Stimulated activated CD8-positive, alpha-beta memory T cell treated with anti-CD3 and anti-CD28 coated beads, Interleukin-4, amount 100 ng/mL, for 48 hours (primary cell): ENCODE results near the gene THTPA.

Experiments used
- DNase-seq: peaks from one replicate; pipeline ENCODE4 v3.0.0-alpha.2; 2020

Gene THTPA

DNA sequence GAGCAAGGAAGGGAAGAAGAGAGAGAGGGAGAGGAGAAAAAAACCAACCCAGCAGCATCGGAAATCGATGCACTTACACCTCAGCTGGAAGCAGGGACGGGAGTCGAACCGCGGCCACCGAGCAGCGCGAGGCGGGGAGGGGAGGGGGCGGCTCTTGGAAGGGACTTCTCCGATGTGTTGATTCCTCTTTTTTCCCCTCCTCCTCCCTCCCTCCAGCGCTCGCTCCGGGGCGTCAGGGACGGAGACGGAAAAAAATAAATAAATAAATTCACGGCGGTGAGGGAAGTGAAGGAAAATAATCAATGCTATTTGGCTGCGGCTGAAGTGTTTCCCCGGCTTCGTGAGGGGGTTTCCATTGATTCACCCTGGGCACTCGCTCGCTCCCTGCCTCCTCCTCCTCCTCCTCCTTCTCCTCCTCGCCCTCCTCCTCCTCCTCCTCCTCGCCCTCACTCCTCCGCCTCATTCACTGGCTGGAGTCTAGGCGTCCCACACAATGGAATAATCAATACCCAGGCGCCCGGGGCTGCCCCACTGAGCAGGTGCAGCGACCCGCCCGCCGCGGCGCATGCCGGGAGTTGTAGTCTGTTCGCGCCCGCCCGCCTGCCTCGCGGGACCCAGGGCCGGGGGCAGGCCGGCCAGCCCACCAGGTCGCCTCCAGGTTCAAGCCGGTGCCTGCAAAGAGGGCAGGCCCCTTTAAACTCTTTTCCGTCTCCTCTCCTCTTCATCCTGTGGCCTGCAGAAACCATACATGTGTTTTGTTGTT is 4.6 kb upstream of the THTPA start, which contains the start of gene ZFHX2:
Gene ZFHX2 (minus strand): TSS at position 500 of the 763 bp plus-strand sequence. CDS start 16,440 bp downstream, outside the sequence.
- peak; percentile 88 for DNase-seq

DNA sequence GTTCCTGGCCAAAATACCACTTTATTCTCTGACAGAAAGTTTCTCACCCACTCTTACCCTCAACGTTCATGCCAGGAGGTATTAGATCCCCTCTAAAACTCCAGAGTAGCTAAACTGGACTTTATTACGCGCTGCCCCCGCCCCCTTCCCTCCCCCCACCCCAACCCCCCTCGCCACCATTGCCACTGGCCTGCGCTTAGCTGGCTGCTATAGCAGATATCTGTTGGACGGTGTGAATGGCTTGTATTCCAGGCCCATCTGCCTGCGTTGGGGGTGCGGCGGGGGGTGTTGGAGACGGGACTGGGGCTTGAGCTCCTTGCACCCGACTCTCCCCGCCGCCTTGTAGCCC is 564 bp upstream of the THTPA start:
- no peak for DNase-seq

DNA sequence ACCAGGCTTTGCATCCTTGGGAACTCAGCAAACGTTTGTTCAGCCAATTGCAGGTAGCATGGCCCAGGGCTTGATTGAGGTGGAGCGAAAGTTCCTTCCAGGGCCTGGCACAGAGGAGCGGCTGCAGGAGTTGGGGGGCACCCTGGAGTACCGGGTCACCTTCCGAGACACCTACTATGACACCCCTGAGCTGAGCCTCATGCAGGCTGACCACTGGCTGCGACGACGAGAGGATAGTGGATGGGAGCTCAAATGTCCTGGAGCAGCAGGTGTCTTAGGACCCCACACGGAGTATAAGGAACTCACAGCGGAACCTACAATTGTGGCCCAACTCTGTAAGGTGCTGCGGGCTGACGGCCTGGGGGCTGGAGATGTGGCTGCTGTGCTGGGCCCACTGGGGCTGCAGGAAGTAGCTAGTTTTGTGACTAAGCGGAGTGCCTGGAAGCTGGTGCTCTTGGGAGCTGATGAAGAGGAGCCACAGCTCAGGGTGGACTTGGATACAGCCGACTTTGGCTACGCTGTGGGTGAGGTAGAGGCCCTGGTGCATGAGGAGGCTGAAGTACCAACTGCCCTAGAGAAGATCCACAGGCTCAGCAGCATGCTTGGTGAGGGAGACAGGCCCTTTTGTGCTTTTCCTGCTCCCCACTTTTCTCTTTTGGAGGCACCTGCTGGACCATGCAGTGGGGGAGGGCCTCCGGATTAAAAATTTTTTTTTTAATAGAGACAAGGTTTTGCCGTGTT is 799 bp downstream of the THTPA start:
- DNase-seq: no peak

DNA sequence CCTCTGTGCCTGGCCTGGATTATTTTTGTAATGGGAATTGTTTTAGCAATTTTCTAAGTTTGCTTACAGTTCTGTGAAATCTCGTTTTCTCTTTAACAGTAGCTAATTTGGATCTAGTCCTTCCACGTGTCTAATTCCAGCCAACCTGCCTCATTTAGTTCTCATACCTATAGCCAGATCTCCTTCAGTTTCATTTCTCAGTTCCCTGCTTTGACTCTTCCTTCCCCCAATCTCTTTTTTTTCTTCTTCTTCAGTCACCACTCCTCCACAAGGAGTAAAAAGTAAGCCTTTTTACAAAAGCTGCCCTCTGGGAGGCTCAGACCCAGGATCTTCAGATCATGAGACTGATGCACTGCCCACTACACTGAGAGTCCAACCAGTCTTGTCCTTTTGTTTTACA is 1.4 kb downstream of the THTPA start:
- DNase-seq: no peak

DNA sequence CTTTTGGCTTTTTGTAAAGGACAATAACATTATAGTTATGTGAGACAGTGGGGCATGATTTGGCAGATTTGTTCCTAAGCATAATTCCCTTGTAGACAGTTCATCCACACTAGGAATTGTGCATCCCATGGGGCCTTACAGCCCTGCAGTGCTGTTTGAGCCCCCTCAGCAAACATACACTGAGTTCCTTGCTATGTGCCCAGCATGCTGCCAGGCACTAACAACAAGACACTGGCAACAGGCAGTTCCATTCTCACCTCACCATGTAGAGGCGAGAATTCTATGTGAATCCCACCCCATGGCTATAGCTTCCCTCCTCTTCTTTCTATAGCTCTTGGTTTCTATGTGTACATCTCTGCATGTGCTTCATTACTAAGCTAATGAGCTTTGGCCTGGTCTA is 1.9 kb downstream of the THTPA start:
- DNase-seq: no peak

DNA sequence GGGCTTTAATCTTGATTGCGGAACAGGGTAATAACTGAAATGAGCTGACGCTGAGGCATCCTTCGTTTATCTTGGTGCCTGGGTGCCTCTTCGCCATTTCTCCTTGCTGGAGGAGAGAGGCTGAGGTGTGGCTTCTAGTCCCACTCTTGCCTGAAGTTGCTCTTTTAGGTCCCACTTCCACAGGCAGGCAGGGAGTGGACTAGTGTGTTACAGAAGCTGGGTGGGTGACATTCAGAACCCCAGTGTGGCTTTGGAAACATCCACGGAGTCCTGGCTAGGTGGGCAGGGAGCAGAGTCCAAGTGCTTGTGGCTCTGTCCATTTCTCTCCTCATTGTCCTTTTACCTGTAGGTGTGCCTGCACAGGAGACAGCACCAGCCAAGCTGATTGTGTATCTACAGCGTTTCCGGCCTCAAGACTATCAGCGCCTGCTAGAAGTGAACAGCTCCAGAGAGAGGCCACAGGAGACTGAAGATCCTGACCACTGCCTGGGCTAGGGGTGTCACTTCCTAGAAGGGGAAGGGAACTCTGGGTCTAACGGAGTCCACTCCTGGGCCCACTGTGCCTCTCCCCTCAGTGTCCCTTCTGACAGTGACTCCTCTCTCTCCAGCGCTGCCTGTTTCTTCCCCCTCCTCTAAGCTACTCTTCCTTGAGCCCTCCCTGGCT is 2.4 kb downstream of the THTPA start:
- no peak for DNase-seq

DNA sequence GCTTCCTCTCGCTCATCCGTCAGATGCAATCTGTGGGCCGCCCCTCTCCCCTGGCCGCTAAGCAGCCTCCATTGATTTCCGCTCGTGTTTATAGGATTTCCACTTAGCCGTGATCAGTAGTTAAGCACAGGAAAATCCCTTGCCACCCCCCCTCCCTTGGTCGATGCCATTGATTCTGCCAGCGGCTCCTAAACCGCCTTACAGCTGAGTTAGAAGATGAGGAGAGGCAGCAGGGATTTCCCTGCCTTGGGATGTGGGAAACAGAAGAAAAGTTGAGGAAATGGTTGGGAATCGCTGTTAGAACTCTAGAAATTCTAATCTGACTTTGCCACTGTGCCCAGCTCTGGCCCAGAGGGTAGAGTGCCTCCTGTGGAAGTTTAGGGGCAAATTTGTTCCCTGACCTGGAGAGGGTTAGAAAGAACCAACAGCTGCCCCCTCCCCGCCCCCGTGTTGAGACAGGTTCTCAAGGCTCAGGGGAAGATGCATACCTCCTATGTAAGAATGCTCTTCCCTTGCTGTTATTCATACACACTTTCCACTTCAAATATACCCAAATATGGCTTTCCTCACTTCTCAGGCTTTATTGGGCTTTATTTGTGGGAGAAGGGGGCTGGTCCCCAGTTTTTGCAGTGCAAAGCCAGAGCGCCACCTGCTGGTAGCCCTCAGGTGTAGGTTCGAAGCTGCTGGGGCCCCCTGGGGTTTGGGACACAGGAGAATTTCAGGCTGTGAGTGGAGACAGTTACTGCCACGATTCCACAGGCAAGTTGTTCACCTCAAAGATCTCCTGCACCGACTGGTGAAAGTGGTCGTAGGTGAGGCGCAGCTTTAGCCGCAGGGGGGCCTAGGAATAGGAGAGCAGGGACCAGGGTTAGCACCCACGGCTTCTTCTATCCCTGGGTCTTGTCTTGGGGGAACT is 3.2 kb downstream of the THTPA start:
- DNase-seq: peak; percentile 84

DNA sequence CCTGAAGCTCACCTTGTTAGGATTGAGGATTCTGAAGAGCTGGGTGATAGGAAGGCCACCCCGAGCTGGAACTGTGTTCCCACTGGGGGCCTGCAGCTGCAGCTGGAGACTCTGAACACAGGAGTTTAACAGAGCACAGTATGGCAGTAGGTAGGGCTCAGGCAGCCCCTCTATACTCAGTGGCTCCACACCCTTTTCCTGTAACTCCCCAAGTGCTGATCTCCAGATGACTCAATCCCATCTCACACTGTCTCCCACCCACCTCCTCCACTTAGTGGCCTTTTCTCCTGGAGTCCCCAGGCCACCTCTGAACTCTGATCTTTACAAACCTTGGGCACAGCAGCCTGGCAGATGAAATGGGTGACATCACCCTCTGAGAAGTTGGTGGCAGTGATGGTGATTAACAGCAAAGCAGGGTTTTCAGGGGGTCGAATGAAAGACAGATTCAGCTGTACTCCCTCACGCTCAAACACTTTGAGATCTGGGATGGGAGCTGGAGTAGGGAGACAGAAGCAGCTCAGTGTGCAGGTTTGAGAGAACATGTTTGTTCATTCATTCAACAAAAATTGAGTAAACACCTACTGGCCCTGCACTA is 4.0 kb downstream of the THTPA start:
- DNase-seq: no peak

DNA sequence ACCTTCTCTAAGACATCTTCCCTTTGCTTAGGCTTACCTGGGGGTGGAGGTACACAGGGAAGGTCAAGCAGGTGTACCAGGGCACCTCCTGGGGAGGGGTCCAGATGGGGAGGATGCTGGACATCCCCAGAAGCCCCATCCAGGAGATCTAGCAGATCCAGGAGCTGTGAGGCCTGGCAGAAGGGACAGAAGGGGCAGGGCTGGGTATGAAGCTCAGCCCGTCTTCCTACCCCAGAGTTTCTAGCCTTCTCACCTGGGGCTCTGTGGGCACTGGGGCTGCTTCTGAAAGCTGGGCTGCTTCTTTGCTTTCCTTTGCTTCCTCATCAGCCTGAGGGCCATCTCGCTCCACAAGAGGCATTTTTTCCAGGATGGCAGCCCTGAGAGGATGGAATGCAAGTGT is 5.2 kb downstream of the THTPA start:
- no peak for DNase-seq

DNA sequence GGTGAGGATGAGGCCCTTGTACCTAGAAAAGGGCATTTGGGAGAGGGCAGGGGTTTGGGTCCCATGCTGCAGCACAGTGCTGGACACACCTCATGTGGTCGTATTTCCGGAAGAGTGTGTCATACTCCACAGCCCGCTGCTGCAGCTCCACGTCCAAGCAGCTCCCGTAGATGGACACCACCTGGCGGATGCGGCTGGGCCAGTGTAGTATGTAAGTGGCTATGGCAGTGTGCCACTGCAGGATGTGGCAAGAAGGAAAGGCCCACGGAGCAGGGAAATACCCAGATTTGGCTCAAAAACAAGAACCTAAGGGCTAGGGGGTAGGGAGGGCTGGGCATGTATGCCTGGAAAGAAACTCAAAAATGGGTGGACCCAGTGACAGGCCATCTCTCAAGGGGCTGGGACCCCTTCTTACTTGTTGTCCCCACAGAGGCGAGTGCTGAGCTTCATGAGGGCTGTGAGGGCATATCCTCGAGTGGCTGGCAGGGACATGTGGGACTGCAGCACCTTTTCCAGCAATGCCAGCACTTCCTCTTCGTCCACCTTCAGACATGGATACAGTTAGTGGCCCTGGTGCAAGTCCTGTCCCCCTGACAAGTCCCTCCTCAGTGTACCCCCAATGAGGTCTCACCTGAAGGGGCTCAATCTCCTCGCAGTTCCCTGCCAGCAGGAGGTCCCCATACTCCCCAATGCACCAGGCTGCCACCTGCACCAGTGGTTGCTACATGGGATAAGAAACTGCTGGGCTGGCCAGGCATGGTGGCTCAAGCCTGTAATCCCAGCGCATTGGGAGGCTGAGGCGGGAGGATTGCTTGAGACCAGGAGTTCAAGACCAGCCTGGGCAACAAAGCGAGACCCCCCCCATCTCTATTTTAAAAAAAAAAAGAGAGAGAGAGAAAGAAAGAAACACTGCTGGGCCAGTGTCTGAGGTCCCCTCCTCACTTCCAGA is 6.1 kb downstream of the THTPA start:
- DNase-seq: no peak

DNA sequence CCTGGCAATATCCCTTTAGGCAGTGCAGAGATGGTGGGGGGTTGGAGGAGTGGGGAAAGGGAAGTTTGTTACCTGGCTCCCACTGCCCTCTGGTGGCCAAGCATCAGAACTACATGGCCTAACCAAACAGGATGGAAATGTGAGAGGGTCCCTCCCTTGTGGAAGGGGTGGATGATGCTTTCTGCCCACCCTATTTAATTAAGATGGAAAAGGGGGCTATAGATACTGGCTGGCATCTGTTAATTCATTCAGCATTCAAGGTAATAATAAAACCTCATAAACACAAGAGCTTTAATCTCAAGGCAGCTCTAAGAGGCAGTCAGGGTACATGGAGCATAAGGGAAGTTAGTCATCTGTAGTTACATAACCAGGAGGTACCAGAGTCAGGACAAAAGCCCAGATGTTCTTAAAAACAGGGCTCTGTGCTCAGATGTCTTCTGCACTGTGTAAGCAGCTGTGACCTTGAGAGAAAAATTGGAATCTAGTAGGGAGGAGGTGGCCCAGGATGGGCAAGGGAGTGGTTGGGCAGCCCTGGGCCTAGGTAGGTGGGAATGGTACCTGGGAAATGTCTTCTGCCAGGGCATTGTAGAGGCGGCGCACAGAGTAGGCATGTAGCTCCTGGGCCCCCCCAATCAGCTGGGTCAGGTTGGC is 6.9 kb downstream of the THTPA start:
- DNase-seq: peak; percentile 73

DNA sequence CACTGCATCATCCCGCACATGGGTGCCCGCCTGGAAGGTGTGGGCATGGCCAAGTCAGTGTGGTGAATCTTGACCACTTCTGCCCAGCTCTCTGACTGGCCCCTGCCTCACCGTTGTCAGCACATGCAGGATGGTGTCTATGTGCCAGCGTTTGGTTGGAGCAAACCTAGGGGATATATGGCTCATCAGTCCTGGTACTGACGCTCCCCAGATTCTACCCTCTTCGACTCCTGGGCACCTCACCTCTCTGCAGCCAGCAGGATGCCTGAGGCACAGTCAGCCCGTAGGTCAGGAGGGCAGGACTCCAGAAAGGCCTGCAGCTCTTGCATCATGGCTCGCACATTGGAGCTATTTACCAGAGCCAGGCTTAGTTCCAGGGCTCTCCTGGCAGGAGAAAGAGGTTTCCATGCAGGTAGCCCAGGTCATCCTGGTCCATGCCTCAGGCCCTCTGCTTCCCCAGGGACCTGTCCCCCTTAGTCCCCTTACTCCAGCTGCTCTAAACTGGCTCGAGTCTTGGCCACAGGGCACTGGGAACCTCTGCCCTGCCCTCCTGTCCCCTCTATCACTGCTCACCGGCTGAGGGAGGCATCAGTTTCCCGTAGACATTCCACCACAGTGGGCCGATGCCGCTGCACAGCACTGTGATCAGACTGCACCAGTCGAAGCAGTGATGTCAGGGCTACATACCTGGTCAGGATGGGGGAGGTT is 7.6 kb downstream of the THTPA start:
- no peak for DNase-seq

DNA sequence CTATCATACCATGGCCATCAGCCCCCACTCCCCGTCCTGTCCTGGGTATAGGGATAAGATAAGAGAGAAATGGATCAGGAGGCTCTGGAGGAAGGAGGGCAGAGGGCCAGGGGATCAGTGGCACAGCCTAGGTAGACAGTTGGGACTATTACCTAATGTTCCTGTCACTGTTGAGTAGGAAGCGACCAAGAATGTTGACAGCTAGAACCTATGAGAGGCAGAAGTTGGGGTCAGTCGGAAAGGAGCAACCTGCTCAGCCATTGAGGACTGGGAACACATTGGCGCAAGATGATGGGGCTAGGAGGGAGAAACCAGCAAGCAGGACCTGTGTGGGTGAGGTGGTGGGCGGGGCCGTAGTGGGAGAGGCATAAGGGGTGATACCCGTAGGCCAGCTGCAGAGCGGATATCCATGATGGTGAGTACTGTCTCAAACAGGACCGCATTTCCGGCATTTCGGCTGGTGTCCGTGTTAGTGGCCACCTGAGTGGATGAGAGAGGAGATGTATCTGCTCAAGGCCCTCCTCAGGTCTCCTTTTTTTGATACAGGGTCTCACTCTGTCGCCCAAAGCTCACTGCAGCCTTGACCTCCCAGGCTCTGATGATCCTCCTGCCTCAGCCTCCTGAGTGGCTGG is 8.2 kb downstream of the THTPA start:
- no peak for DNase-seq

DNA sequence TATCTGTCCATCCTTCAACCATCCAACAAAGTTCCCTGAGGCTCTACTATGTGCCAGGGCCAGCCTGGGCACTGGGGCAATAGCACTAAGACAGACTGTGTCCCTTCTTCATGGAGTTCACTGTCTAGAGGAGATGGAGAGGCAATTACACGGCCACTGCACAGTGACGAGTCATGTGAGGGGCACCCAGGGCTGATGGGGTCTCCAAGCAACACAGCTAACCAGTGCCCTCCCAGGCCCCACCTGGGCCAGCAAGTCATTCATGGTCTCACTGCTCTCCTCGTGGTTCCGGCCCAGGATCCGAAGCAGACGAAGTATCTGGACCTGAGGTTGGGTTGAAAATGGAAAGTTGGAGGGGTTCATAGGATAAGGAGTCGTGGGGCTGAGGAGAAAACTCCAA is 8.8 kb downstream of the THTPA start:
- DNase-seq: no peak

DNA sequence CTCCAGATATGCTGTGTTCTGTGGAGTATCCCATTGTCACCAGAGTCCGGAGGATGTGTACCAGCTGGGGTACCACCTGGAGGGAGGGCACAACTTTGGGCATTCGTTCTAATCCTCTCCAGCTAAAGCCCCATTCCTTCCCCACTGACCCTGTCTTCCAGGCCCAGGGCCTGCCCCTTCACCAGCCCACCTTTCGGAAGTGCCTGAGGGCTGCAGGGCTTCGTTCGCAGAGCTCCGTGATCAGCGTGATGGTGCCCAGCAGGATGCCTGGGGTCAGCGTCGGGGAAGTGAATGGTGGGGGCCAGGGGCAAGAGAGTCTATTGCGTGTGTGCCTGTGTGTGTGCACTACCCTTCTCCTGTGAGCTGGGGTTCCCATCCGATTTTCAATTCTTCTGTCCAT is 9.6 kb downstream of the THTPA start:
- no peak for DNase-seq

DNA sequence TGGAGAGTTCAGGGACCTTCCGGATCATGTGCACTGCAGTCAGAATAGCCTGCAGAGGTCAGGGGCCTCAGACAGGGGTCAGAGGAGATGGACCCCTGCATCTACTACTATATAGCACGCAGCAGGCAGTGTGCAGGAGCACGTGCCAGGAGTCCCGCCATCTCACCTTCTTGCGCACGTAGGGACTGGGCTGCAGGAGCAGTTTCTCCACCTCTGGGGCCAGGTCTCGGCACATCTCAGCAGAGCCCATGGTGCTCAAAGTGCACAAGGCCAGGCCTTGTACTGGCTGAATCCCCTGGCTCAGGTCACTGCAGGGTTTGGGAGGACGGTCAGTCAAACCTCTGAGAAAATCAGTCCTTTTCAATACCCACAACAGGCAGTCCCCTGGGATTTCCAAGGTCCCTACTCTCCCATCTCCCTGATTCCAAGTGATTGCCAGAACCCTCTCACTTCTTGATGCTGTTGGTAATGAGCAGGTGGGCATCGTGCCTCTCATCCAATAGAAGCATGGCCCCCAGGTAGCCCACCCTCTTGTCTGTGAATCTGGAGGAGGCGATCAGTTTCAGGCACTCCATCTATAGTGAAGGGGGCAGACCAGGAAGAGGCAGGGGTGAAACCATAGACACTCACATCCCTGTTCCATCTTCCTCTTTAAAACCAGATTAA is 10.2 kb downstream of the THTPA start:
- no peak for DNase-seq

DNA sequence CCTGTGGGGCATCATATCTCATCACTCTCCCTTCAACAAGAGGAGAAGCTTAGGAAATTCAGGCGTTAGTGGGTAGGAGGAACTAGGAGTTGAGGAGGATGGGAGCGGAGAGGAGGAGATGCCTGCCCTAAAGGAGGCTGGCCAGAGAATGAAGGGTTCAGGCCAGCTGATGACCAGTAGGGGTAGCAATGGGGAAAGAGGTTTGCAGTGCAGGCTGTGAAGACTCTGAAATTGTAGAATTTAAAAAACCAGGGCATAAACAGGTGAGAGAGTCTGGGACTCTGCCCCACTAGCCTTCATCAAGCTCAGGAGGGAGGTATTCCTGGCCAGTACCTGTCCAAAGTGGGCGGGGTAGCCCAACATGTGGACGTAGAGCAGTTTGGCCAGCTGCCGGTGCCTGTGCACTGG is 10.7 kb downstream of the THTPA start:
- no peak for DNase-seq

DNA sequence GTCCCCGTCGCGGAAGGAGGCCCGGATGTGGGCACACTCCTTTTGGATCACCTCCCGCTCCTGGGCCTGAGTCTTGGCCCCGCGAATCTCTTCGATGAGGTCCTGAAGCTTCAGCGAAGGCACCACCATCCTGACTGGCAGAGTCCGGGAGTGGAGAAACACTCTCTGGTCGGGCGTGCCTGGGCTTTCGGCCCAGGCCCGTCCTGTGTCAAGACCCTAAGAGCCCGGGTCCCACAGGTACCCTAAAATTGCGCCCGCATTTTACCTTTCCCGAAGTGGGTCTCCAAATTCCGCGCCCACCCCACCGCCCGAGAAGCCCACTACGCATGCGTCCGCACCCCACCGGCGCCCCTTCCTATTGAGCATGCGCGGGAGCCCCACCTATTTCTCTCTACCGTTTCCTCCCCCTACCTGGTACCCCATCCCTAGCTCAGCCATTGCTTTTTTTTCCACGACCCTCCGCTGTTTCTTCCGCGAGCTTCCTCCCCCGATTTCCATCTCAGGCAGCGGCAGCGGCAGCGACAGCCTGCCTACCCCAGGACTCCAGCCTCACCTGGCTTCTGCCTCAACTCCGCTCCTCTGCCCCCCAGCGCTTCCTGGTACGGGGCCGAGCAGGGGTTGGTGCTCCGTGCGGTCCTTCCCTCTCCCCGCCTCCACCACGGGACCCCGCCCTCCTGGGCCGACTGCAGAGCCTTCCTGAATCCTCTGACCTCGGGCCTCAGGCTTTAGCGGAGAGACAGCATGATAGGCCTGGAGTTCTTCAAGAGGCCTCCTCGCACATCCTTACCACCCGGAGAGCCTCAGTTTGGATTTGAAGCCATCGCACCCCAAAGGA is 11.3 kb downstream of the THTPA start, which contains the start of gene AP1G2:
Gene AP1G2 (minus strand): TSS at position 606 of the 835 bp plus-strand sequence. CDS start 477 bp downstream, at position 129.
- peak; percentile 96 for DNase-seq
